SH-SY5Y (cell line): Measurements from ENCODE around the gene SPTY2D1.

Experiments used
- GATA2 ChIP-seq: IDR thresholded peaks from 2 replicates; pipeline ENCODE4 v1.6.1; 2011; ENCODE audit warnings: mild to moderate bottlenecking, low read depth, low read length
- GATA3 ChIP-seq: IDR thresholded peaks from 2 replicates; pipeline ENCODE4 v1.6.1; 2011; ENCODE audit warnings: low read depth, mild to moderate bottlenecking, low read length, moderate library complexity

DNA sequence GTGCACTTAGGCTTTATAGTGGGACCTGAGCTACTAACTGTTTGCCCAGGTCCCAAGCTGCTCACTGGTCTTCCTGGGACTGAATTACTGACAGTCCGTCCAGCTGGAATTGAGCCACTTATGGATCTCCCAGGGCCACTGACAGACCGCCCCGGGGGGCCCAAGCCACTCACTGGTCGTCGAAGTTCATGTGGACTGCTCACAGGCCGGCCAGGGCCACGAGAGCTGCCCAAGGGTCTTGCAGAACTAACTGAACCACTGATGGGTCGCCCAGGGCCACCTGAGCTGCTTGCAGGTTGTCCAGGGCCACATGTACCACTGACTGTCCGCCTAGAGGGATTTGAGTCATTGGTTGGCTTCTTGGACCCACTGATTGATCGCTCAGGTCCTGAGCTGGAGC is 19.5 kb downstream of the SPTY2D1 start:
- TF ChIP-seq GATA2 (no peak), GATA3 (no peak)
